ENCODE measurements around the gene SUMF1.

SUMF1 gene

GRCh38 chr3:4497005-4497692 is 30.1 kb upstream of the SUMF1 start:
- no peak for DNase-seq

GRCh38 chr3:4496087-4496452 is 29.0 kb upstream of the SUMF1 start:
- DNase-seq = no peak

- no peak for DNase-seq
Measured at GRCh38 chr3:4495294-4496086, 28.4 kb upstream of the SUMF1 start.

GRCh38 chr3:4494895-4495264 is 27.8 kb upstream of the SUMF1 start:
- no peak for DNase-seq

GRCh38 chr3:4493941-4494894 is 27.1 kb upstream of the SUMF1 start:
- DNase-seq = no peak

- peak; percentile 49 for DNase-seq
Measured at GRCh38 chr3:4493014-4493940, 26.2 kb upstream of the SUMF1 start, which contains the start of gene ITPR1. TSS of gene ITPR1 (plus strand) at chr3:4493348. CDS start at chr3:4516492, 23,144 bp downstream.

- no peak for DNase-seq
Measured at GRCh38 chr3:4492208-4493013, 25.3 kb upstream of the SUMF1 start.

GRCh38 chr3:4491855-4492207 is 24.8 kb upstream of the SUMF1 start:
- no peak for DNase-seq

- DNase-seq = no peak
Measured at GRCh38 chr3:4478261-4478660, 11.2 kb upstream of the SUMF1 start.

GRCh38 chr3:4476496-4476895 is 9.4 kb upstream of the SUMF1 start:
- DNase-seq = no peak

GRCh38 chr3:4475804-4476203 is 8.7 kb upstream of the SUMF1 start:
- DNase-seq = no peak

- DNase-seq = no peak
Measured at GRCh38 chr3:4474683-4475490, 7.8 kb upstream of the SUMF1 start.

GRCh38 chr3:4472766-4473165 is 5.7 kb upstream of the SUMF1 start:
- no peak for DNase-seq

- no peak for DNase-seq
Measured at GRCh38 chr3:4472312-4472711, 5.2 kb upstream of the SUMF1 start.

- DNase-seq = no peak
Measured at GRCh38 chr3:4471907-4472306, 4.8 kb upstream of the SUMF1 start.

- no peak for DNase-seq
Measured at GRCh38 chr3:4467522-4467867, 426 bp upstream of the SUMF1 start.

- DNase-seq = no peak
Measured at GRCh38 chr3:4464576-4464975, 2.5 kb downstream of the SUMF1 start.

GRCh38 chr3:4462369-4463040 is 4.6 kb downstream of the SUMF1 start:
- no peak for DNase-seq

- no peak for DNase-seq
Measured at GRCh38 chr3:4461468-4462090, 5.5 kb downstream of the SUMF1 start.

GRCh38 chr3:4460334-4460733 is 6.7 kb downstream of the SUMF1 start:
- no peak for DNase-seq
